ENCODE results near the gene ZFHX2. TPM values are rescaled to one million over a fixed set of nuclear protein-coding genes. Genes with fewer than 3 reads are reported as not detected.

Gene ZFHX2
- total and polyA plus RNA-seq, 2 of the 13 experiments (the other 11 are each of a cell fraction or from before 2014, with no cell fraction given): 0.17 to 0.44 TPM

DNA sequence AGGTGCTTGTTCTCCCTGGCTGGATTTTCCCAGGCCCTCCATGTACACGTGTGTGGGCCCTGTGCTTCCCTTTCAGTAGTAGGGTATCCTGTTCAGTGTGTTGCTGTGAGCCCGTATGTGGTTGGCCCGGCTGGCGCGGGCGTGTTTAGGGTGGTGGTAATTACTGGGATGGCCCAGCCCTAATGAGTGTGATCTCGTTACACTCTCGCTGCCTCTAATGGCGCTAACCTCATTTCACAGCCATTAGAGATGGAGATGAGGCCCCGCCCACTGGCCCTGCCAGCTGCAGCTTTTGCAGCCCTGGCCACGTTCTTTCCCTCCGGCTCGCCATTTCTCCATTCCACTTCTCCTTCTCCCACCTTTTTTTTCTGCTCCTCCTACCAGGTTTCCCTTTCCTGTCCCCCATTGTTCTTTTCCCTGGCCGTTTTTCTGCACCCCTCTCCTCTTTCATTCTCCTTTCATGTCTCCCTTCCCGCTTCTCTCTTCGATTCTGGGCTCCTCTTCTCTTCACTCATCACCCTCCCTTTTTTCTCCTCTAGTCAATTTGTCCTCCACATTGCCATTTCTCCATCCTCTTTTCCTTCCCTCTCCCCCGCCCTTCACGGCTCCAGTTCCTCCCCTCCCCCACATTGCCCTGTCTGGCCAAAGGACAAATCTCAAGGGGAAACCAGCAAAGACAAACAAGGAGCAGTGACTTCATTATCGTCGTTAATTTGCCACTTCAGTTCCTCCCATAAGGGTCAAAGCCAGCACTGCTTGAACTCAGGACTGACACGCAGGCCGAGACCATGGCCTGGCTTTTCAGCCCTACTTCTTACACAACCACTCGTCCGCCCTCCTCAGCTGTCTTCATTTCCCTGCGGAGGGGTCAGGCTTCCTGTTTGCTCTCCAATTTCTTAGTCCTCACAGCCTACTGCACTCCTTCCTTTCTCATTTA lies 6.8 kb downstream of the ZFHX2 start (continued):
- TF ChIP-seq, protein P1, sequence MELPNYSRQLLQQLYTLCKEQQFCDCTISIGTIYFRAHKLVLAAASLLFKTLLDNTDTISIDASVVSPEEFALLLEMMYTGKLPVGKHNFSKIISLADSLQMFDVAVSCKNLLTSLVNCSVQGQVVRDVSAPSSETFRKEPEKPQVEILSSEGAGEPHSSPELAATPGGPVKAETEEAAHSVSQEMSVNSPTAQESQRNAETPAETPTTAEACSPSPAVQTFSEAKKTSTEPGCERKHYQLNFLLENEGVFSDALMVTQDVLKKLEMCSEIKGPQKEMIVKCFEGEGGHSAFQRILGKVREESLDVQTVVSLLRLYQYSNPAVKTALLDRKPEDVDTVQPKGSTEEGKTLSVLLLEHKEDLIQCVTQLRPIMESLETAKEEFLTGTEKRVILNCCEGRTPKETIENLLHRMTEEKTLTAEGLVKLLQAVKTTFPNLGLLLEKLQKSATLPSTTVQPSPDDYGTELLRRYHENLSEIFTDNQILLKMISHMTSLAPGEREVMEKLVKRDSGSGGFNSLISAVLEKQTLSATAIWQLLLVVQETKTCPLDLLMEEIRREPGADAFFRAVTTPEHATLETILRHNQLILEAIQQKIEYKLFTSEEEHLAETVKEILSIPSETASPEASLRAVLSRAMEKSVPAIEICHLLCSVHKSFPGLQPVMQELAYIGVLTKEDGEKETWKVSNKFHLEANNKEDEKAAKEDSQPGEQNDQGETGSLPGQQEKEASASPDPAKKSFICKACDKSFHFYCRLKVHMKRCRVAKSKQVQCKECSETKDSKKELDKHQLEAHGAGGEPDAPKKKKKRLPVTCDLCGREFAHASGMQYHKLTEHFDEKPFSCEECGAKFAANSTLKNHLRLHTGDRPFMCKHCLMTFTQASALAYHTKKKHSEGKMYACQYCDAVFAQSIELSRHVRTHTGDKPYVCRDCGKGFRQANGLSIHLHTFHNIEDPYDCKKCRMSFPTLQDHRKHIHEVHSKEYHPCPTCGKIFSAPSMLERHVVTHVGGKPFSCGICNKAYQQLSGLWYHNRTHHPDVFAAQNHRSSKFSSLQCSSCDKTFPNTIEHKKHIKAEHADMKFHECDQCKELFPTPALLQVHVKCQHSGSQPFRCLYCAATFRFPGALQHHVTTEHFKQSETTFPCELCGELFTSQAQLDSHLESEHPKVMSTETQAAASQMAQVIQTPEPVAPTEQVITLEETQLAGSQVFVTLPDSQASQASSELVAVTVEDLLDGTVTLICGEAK (IDR thresholded peaks at IDR 0.05): no peak
- TF ChIP-seq, protein P1 (CRISPR knock-in tag; IDR thresholded peaks at IDR 0.05): 0 out of 2 replicates have a peak, but pooled peaks have one; percentile 21
- no peak for TF ChIP-seq ADNP (CRISPR knock-in tag; IDR thresholded peaks at IDR 0.05)
- 0 out of 2 replicates have a peak, but pooled peaks have one; percentile 37 for TF ChIP-seq ZNF562 (CRISPR knock-in tag; IDR thresholded peaks at IDR 0.05; ENCODE audit: borderline replicate concordance)
- 0 out of 2 replicates have a peak, but pooled peaks have one; percentile 15 for TF ChIP-seq PHF8 (CRISPR knock-in tag; IDR thresholded peaks at IDR 0.05)
- TF ChIP-seq ZNF10 (CRISPR knock-in tag; IDR thresholded peaks at IDR 0.05; ENCODE audit: borderline replicate concordance, low read depth): no peak
- TF ChIP-seq, protein P2, sequence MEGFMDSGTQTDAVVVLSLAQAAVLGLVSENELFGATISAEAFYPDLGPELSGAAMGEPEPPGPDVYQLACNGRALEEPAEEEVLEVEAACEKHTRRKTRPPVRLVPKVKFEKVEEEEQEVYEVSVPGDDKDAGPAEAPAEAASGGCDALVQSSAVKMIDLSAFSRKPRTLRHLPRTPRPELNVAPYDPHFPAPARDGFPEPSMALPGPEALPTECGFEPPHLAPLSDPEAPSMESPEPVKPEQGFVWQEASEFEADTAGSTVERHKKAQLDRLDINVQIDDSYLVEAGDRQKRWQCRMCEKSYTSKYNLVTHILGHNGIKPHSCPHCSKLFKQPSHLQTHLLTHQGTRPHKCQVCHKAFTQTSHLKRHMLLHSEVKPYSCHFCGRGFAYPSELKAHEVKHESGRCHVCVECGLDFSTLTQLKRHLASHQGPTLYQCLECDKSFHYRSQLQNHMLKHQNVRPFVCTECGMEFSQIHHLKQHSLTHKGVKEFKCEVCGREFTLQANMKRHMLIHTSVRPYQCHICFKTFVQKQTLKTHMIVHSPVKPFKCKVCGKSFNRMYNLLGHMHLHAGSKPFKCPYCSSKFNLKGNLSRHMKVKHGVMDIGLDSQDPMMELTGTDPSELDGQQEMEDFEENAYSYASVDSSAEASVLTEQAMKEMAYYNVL (CRISPR knock-in tag; IDR thresholded peaks at IDR 0.05; ENCODE audit: borderline replicate concordance): peak; percentile 86; the same call in 1 of the 2 replicates
- TF ChIP-seq ZNF501 (CRISPR knock-in tag; IDR thresholded peaks at IDR 0.05): no peak
- TF ChIP-seq ESRRA (CRISPR knock-in tag; IDR thresholded peaks at IDR 0.05; ENCODE audit: low read depth): peak; percentile 61; the same call in 1 of the 2 replicates
- TF ChIP-seq NFRKB (IDR thresholded peaks at IDR 0.05): no peak
- 0 out of 2 replicates have a peak, but pooled peaks have one; percentile 37 for TF ChIP-seq MTERF4 (CRISPR knock-in tag; IDR thresholded peaks at IDR 0.05)
- TF ChIP-seq CBFB (CRISPR knock-in tag; IDR thresholded peaks at IDR 0.05): no peak
- peak; percentile 87 for TF ChIP-seq ZNF281 (CRISPR knock-in tag; IDR thresholded peaks at IDR 0.05; ENCODE audit: borderline replicate concordance)

Data from HepG2 (cell line).